Vagina (tissue), 2 donors: ENCODE results near the gene ARSD.

Experiments used
- CTCF ChIP-seq, 3 experiments: fragments of 450-650 bp in 2 of 3; fragments of 200-600 bp in 1 of 3; sonication (generic) in 1 of 3; IDR thresholded peaks; one replicate each; pipeline ENCODE4 v1.5.1; 2017 to 2019; ENCODE audit warnings: antibody characterized with exemption in 3 of 3, mild to moderate bottlenecking in 2 of 3, moderate library complexity in 2 of 3
- POLR2A ChIP-seq, 2 donors: fragments of 450-650 bp; IDR thresholded peaks; one replicate each; pipeline ENCODE4 v1.6.1; 2017; ENCODE audit warnings: antibody characterized with exemption in 2 of 2, mild to moderate bottlenecking in 2 of 2, moderate library complexity in 2 of 2
- POLR2AphosphoS5 ChIP-seq, 2 donors: sonication (generic); formaldehyde crosslinking; IDR thresholded peaks; one replicate each; pipeline ENCODE4 v1.9.0; 2017; ENCODE audit warnings: antibody characterized with exemption in 2 of 2, mild to moderate bottlenecking in 2 of 2, low read depth in 1 of 2; ENCODE audit not compliant: insufficient read depth in 1 of 2

- TF ChIP-seq CTCF (IDR thresholded peaks at IDR 0.05) (no peak), POLR2A (IDR thresholded peaks at IDR 0.05) (no peak), POLR2AphosphoS5 (IDR thresholded peaks at IDR 0.05; ENCODE audit: insufficient read depth in 1 of 2, low read depth in 1 of 2) (no peak)
These were observed 40.0 kb downstream of the ARSD start for GRCh38 chrX:2889045-2889605.
